GM12875 (cell line): ENCODE data around the gene SLC27A2.

Source experiments
- H3K4me3 ChIP-seq: one replicate; pipeline ENCODE4 v1.5.1; 2011; ENCODE audit warnings: low read depth, low read length, control low read depth
- CTCF ChIP-seq: IDR thresholded peaks from 2 replicates; pipeline ENCODE4 v1.5.1; 2011; ENCODE audit warnings: low read depth, mild to moderate bottlenecking, control low read depth, inconsistent platforms, low read length, moderate library complexity, borderline replicate concordance; ENCODE audit not compliant: insufficient read depth

SLC27A2 gene

DNA sequence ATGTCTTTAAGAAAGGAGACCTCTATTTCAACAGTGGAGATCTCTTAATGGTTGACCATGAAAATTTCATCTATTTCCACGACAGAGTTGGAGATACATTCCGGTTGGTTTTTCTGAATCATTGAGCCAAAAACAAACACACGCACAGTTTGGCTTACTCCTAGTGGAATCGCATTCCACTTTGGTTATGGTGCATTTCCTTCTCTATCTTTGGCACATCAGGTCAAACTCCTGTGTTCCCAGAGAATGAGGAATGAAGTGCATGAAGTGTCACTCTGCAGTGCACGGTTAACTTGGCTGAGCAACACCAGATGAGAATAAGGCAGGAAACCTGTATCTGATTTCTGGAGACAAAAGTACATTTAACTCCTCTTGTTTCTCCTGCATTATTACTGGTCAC is 45.1 kb downstream of the SLC27A2 start:
- no peak for TF ChIP-seq CTCF
- H3K4me3 ChIP-seq = no peak overlapping the region

GRCh38 chr15:50228866-50229265 is 46.9 kb downstream of the SLC27A2 start:
- no peak for TF ChIP-seq CTCF
- H3K4me3 ChIP-seq = no peak overlapping the region

GRCh38 chr15:50229336-50229735 is 47.3 kb downstream of the SLC27A2 start:
- TF ChIP-seq CTCF = no peak
- no peak overlapping the region for H3K4me3 ChIP-seq

GRCh38 chr15:50231761-50232160 is 49.8 kb downstream of the SLC27A2 start:
- TF ChIP-seq CTCF = no peak
- no peak overlapping the region for H3K4me3 ChIP-seq

GRCh38 chr15:50232791-50233190 is 50.8 kb downstream of the SLC27A2 start:
- no peak overlapping the region for H3K4me3 ChIP-seq
- no peak for TF ChIP-seq CTCF

DNA sequence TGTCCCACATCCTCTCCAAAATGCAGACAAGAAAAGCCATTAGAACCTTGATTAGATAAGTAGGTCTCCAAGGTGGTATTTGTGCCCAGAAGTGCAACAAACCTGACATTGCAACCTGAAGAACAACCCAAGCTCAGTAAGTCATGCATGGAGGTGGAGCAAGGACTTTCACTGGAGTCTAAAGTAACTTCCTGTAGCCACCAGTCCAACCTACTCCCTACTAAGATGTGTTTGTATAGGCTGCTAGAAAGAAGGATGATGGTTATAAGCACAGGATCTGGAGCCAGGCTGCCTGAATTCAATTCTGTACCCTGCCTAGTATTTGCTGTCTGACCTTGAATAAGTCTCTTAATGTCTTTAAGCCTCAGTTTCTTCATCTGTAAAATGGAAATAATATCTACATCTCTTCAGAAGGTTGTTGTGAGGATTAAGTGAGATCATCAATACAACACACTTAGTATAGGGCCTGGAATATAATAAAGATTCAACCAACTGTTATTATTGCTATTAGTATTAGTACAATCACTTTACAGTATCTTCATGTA is 51.3 kb downstream of the SLC27A2 start:
- H3K4me3 ChIP-seq = no peak overlapping the region
- no peak for TF ChIP-seq CTCF

- TF ChIP-seq CTCF = no peak
- H3K4me3 ChIP-seq = no peak overlapping the region
These were observed 52.8 kb downstream of the SLC27A2 start for GRCh38 chr15:50234764-50235163.
